ENCODE measurements around the gene ARHGEF4. TPM values are rescaled to one million over a fixed set of nuclear protein-coding genes. Genes with fewer than 3 reads are reported as not detected.
"Not testable (repeated sequence)": the region's sequence is repeated elsewhere in the genome, so short reads cannot be mapped to it uniquely, and the experiment has no call there.

ARHGEF4 gene
- total RNA-seq, 1 donor from 2014 or later: 1.3 TPM

DNA sequence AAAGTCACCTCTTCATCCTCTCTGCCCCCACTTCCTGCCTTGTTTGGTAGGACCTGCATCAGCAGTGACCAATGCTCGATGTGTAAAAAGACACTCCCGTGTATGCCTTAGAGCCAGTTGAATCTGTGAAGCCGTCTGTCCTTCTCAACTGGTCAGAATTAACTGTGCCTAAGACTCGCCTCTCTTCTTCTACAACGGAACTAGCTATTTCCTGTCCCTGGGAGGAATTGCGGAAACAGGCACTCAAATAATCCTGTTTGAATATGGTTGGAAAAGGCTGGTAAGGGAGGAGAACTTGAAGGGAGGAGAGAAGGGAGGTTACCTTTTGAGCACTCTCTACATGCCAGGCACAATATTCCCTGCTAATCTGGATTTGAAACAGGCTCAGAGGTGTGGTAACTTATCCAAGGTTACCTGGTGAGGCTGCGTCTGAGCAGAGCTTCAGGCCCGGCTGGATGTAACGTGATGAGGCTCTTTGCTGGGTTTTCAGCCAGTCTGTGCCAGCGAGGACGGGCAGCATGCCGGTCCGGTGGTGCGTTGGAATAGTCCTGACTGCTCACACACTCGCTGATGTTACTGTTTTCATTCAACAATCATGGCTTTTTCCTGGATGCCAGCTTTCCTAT lies 129.5 kb downstream of the ARHGEF4 start:
- DNase-seq (ENCODE audit: low spot score) (no peak), ATAC-seq (no peak)

DNA sequence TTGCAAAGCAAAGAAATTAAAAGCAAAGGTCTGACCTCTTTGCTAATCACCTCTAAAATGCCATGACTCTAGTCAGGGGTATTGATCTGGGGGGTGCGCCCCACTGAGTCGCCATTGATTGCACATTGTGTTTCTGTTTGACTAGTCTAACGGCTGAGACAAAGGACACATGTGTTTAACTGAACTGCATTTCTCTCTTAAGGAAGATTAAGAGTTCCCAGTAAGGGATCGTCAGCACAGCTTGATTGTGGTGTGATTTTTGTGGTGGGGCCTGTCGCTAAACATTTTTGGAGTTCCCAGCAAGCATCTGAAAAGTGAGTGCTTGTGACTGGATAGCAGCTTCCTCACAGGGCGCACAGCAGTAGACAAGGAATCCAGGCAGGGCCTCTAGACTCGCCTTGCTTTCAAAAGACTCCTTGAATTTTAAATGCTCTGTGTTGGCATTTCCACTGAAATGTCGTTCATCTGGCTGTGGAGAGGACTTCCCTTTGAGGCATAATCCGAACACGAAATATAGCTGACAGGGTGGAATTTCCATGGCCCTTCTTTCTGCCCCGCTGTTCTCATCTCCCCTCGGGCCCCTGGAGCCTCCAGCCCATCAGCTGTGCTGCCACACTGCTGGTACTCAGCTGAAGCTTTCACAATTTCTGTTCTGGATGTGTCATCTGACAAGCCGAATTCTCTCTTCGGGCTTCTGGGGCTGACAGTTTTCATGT lies 130.2 kb downstream of the ARHGEF4 start:
- DNase-seq (ENCODE audit: low spot score): no peak

DNA sequence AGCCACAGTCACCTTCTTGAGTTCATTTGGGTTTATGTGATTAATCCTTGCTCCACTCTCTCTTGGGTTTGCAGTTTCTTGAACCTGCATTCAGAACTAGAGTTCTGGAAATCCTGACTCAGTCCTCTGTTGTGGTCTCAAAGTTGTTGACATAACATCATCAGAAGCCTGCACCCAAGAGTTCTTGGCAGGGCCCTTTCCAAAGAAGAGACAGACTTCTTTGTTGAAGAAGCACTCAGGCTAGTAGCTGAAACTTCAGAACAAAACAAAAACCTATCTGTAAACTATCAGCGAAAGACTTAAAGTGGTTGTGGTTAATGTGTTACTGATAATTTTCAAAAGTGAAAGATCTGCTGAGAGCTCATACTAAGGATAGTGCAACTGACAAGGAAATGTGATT lies 135.7 kb downstream of the ARHGEF4 start:
- DNase-seq (ENCODE audit: low spot score): no peak
- no peak for ATAC-seq

More for the DNA sequence above, 130.2 kb downstream of the ARHGEF4 start:
- no peak for ATAC-seq

- DNase-seq (ENCODE audit: low spot score) (no peak), ATAC-seq (no peak)
Measured at GRCh38 chr2:130975729-130976128, 139.0 kb downstream of the ARHGEF4 start.

DNA sequence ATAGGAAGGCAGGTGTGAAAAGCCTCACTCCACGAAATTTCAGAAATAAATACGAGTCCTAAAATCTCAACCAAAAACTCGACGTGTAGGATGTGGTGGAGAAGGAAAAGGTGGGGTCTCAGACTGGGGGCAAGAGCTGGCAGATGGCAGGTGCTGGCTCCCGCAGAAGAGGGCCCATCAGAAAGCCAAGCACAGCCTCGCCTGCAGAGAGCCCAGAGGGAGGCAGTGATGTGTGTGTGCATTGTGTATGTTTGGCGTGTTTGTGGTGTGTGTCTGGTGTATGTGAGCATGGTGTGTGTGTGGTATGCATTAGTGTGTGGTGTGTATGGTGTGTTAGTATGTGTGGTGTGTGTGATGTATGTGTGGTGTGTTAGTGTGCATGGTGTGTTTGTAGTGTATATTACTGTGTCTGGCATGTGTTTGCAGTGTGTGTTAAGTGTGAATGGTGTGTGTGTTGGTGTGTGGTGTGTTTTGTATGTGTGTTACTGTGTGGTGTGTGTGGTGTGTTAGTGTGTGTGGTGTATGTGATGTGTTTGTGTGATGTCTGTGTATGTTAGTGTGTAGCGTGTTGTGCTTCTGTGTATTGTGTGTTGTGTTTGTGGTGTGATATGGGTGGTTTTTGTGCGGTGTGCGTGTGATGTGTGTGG lies 140.0 kb downstream of the ARHGEF4 start:
- no peak for DNase-seq (ENCODE audit: low spot score)
- ATAC-seq: no peak

GRCh38 chr2:130977461-130978050 lies 140.8 kb downstream of the ARHGEF4 start:
- no peak for ATAC-seq
- DNase-seq (ENCODE audit: low spot score): no peak

DNA sequence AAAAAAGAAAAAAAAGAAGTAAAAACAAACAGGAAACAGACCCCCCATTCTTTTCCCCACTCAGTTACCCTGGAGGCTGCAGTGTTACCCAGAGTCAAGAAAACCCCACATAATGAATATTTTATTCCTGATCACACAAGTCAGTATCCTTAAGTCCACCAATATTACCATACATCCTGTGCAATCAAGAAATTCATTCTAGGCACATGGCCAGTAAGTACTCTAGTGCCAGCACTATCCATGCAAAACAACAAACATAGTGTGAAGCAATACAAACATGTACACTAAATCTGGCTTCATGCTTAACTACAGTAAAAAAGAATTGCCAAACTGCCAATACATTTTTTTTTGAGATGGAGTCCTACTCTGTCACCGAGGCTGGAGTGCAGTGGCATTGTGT lies 145.0 kb downstream of the ARHGEF4 start:
- ATAC-seq (no peak), DNase-seq (ENCODE audit: low spot score) (no peak)

GRCh38 chr2:130985206-130985780 lies 148.6 kb downstream of the ARHGEF4 start:
- ATAC-seq: no peak
- DNase-seq (ENCODE audit: low spot score): no peak

DNA sequence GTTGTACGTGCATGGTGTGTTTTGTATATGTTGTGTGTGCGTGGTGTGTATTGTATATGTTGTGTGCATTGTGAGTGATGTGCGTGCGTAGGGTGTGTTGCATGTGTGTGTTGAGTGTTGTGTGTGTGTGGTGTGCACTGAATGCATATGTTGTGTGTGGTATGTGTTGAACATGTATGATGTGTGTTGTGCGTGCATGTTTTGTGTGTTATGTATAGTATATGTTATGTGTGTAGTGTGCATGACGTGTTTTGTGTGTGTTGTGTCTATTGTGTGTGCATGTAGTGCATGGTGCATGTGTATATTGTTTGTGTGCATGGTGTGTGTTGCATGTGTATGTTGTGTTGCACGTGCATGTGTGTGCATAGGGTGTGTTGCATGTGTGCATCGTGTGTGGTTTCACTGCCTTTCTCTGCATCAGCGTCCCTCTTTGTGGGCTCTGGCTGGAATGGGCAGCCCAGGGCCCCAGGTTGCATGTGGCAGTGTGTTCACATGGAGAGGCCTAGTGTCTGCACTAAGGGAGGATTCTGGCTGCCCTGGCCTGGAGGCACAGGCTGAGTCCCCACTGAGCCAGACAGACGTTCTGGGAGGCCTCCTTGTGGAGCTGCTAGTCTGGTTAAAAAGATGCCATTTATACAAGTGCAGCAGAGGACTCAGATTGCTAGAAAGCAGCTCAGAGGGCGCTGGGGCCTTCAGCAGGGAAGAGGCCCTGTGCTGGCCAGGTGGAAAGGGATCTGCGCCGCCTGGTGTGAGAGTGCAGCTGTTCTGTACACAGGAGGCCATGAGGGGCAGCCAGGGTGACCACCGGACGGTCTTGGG lies 149.3 kb downstream of the ARHGEF4 start:
- DNase-seq (ENCODE audit: low spot score): no peak

GRCh38 chr2:130986890-130987493 lies 150.3 kb downstream of the ARHGEF4 start:
- DNase-seq (ENCODE audit: low spot score) (no peak), ATAC-seq (no peak)

More for the DNA sequence above, 149.3 kb downstream of the ARHGEF4 start:
- no peak for ATAC-seq

DNA sequence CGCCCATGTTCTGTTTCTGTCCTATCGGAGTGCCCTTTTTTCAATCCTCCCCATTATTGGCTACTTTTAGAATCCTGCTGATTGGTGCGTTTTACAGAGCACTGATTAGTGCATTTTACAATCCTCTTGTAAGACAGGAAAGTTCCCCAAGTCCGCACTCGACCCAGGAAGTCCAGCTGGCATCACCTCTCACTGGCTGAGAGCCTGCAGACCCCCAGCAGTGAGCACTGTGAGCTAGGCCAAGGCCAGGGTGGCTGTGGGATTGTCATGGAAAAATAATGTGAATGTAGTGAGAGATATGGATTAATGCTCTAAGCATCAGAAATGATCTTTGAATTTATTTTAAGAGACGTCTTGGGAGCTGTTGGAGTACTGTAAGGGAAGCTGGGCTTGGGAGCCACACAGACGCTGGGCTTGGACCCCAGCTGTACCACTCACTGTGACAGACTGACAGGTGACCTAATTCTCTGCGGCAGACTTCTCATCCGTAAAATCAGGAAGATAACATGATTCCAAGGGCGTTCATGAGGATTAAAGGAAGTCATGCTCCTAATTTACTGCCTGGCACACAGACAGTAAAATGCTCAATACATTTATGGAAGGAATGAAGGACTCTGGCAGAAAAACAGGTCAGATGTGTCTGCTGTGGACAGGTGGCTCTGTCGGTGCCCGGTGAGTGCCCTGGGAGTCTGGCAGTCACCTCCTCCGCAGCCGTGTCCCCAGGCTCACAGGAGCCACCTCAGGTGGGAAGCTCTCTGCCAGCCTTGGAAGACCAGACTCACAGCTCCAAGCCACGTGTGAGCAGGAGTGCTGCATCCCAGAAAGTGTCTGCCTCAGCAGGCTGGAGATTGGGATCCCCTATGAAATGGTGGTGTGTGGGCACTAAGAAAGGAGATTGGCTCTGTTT lies 151.1 kb downstream of the ARHGEF4 start:
- DNase-seq (ENCODE audit: low spot score): no peak
- ATAC-seq: no peak

DNA sequence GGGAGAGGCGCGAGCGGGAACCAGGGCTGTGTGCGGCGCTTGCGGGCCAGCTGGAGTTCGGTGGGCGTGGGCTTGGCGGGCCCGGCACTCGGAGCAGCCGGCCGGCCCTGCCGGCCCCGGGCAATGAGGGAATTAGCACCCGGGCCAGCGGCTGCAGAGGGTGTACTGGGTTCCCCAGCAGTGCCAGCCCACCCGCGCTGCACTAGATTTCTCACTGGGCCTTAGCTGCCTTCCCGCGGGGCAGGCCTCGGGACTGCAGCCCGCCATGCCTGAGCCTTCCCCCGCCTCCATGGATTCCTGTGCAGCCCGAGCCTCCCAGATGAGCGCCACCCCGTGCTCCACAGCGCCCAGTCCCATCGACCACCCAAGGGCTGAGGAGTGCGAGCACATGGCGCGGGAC lies 154.7 kb downstream of the ARHGEF4 start:
- not testable (repeated sequence) for DNase-seq (ENCODE audit: low spot score); ATAC-seq

DNA sequence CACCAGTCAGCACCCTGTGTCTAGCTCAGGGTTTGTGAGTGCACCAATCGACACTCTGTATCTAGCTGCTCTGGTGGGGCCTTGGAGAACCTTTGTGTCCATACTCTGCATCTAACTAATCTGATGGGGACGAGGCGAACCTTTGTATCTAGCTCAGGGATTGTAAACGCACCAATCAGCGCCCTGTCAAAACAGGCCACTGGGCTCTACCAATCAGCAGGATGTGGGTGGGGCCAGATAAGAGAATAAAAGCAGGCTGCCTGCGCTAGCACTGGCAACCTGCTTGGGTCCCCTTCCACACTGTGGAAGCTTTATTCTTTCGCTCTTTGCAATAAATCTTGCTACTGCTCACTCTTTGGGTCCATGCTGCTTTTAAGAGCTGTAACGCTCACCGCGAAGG lies 155.3 kb downstream of the ARHGEF4 start:
- not testable (repeated sequence) for ATAC-seq; DNase-seq (ENCODE audit: low spot score)

DNA sequence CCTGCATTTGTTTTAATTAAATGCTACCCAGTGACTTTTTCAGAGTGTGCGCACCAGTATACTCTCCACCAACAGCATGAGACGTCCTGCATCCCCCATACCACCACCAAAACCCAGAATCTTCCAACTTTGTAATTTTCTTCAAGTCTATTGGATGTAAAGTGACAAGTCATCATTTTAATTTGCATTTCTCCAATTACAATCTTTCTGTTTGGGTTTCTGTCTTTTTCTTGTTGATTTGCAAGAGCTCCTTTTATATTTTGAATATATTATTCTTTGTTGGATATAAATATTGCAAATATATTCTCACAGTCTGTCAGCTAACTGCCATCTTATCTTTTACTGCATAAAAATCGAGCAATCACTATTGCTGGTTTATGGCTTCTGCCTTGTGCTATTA lies 160.0 kb downstream of the ARHGEF4 start:
- no peak for DNase-seq (ENCODE audit: low spot score)
- ATAC-seq: no peak

- ATAC-seq: no peak
- DNase-seq (ENCODE audit: low spot score): no peak
Measured at GRCh38 chr2:130997198-130997597, 160.5 kb downstream of the ARHGEF4 start.

DNA sequence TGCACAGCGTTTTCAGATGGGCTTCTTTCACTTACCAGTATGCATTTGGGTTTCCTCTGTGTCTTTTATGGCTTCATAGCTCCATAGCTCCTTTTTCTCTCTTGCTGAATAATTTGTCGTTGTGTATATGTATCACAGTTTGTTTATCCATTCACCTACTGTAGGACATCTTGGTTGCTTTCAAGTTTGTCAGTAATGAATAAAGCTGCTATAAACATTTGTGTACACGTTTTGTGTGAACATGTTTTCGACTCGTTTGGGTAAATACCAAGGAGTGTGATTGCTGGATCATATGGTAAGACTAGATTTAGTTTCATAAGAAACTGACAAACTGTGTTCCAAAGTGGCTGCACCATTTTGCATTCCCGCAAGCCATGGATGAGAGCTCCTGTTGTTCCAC lies 161.8 kb downstream of the ARHGEF4 start:
- ATAC-seq (no peak), DNase-seq (ENCODE audit: low spot score) (no peak)

- DNase-seq (ENCODE audit: low spot score) (no peak), ATAC-seq (no peak)
Measured at GRCh38 chr2:131004446-131005209, 167.9 kb downstream of the ARHGEF4 start.

DNA sequence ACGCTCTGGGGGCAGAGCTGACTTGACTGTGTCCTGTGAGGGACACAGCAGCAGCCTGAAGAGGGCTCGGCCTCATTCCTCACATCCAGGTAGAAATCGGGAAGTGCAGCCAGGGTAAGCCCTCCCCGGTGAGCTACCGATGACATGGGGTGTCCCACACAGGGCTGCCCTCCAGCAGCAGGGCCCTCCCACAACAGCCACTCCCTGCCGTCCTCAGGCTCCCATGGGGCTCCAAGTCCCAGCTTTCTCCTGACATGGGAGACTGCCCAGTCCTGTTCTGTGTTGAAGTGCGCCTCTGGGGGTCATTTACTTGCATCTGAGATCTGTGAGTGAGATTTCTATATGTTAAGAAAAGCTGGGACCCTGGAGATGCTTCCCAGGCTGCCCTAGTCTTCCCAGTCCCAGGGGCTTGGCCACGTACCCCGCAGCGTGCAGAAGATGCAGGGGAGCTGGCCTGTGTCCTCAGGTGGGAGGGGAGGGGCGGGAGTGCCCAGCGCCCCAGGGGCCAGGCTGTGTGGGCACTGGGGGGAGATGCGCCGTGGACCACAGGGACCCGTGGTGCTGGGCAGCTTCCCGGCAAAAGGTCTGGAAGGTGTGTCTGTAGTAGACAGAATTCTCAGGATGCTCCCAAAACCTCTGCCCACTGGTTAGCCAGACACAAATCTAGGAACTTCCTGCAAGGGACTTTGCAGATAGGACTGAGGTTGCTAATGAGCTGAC lies 168.7 kb downstream of the ARHGEF4 start:
- no peak for ATAC-seq

More for the DNA sequence above, 168.7 kb downstream of the ARHGEF4 start:
- DNase-seq (ENCODE audit: low spot score): no peak
